Naive thymus-derived CD8-positive, alpha-beta T cell (primary cell): Measurements from ENCODE around the gene ZMIZ1. TPM values are rescaled to one million over a fixed set of nuclear protein-coding genes. Genes with fewer than 3 reads are reported as not detected.

Source experiments
- ATAC-seq, 2 donors: fragments of 150-1000 bp; cut with Tn5 transposase in 1 of 2; sonication (Bioruptor Pico), chemical (Tn5 transposase) in 1 of 2; 1 replicate in 1 of 2; 2 replicates in 1 of 2; pipeline ENCODE4 v1.10.0; 2021; ENCODE audit warnings: mild to moderate bottlenecking in 2 of 2, moderate library complexity in 2 of 2
- POLR2A ChIA-PET: fragments of 350-600 bp; sonication (Branson Sonifier 250); formaldehyde crosslinking; loops from one replicate; lab custom pipeline; 2021; ENCODE audit warnings: antibody characterized with exemption; lab: Charles Lee
- DNase-seq, 10 donors: peaks; one replicate each; pipeline versions ENCODE4 v3.0.0 to v3.0.0-alpha.2; 2020 to 2022
- H3K27ac Mint-ChIP-seq, 10 donors: one replicate each; pipeline ENCODE4 v1.8.0; 2020 to 2022; ENCODE audit warnings: mild to moderate bottlenecking in 10 of 10, mixed read lengths in 10 of 10, moderate library complexity in 4 of 10, inconsistent platforms in 1 of 10
- H3K27me3 Mint-ChIP-seq, 5 donors: one replicate each; pipeline ENCODE4 v1.8.0; 2021 to 2022; ENCODE audit warnings: mixed read lengths in 5 of 5
- H3K36me3 Mint-ChIP-seq, 3 donors: one replicate each; pipeline ENCODE4 v1.8.0; 2020 to 2022; ENCODE audit warnings: mixed read lengths in 3 of 3, mild to moderate bottlenecking in 2 of 3, inconsistent platforms in 1 of 3
- H3K4me1 Mint-ChIP-seq, 4 donors: one replicate each; pipeline ENCODE4 v1.8.0; 2021 to 2022; ENCODE audit warnings: mixed read lengths in 4 of 4
- H3K4me3 Mint-ChIP-seq, 10 donors: one replicate each; pipeline ENCODE4 v1.8.0; 2020 to 2022; ENCODE audit warnings: mild to moderate bottlenecking in 10 of 10, mixed read lengths in 10 of 10, moderate library complexity in 6 of 10, inconsistent platforms in 1 of 10
- H3K9me3 Mint-ChIP-seq, 9 donors: one replicate each; pipeline ENCODE4 v1.8.0; 2020 to 2022; ENCODE audit warnings: mixed read lengths in 9 of 9, mild to moderate bottlenecking in 3 of 9, inconsistent platforms in 1 of 9, moderate library complexity in 1 of 9
- polyA plus RNA-seq, 3 donors: library from polyadenylated mRNA; unstranded; fragments of 300-500 nt; fragmentation: Illumina TruSeq; gene quantifications; one replicate each; pipeline ENCODE4 v1.2.3, GENCODE V29; 2021
- total RNA-seq, 8 experiments: library from RNA in 2 of 8; stranded (reverse) in 2 of 8; gene quantifications; one replicate each; pipeline ENCODE4 v1.2.3 and lab custom pipeline; 2021 to 2026

ZMIZ1 gene
- total and polyA plus RNA-seq, 5 experiments from 2014 or later, result 1.4 to 11.6 (median 2.7) TPM

DNA sequence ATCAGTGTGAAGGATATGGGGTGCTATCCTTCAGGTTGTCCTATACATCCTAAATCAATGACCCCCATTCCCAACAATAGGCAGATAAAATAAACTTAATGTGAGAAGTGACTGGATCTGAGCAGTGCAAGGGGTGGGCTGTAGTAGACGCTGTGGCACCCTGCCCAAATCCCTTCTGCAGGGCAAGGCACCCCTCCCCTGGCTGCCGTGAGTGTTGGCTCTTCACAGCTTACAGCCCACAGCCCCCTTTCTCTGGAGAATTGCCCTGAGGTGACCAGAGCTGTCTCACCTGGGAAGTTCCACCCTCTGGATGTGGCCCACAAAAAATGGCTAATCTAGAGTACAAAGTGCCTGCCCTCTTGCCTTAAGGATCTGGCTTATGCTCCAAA is 252.7 kb downstream of the ZMIZ1 start:
- no peak for DNase-seq
- H3K27ac Mint-ChIP-seq, result peak overlapping the region in 2 of 10 donors; percentile 13 to 42
- POLR2A ChIA-PET, result interaction anchor here (2.8 to 4.0 kb wide), 3 partner anchors 13 to 36 kb away, joined by 8 to 41 read pairs (median 12); partner anchors contain the start of gene PPIF
- H3K9me3 Mint-ChIP-seq, result peaks cover 0 to 13% (median 0%) of the 10 kb centered on the region in 9 donors
- no peak for ATAC-seq
- peaks cover 47 to 80% (median 72%) of the 10 kb centered on the region in 4 donors for H3K4me1 Mint-ChIP-seq
- no peak overlapping the region for H3K4me3 Mint-ChIP-seq
- no peaks in the 10 kb centered on the region for H3K36me3 Mint-ChIP-seq
- peaks cover 0 to 2% (median 0%) of the 10 kb centered on the region in 5 donors for H3K27me3 Mint-ChIP-seq

DNA sequence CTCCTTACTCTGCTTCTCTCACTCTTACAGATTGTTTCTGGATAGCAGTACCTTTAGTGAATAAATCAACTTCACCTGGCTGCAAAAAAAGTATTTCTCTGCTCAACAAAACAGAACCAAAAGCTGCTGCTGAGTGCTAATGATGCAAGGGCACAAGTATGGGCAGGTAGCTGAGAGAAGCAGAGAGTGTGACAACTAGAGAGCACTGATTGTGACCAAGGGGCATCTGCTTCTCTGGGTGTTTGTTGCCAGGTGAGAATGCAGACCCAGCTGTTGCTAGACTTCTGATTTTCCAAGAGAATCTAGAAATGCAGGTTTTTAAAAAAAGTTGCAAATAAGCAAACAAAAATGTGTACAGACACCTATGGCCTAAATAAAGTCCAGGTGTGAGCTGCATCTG is 253.2 kb downstream of the ZMIZ1 start:
- no peak for DNase-seq
- Mint-ChIP-seq H3K4me1 (peaks cover 45 to 76% (median 68%) of the 10 kb centered on the region in 4 donors), H3K36me3 (no peaks in the 10 kb centered on the region), H3K27ac (peak overlapping the region in 3 of 10 donors; percentile 21 to 93 (median 89)), H3K27me3 (peaks cover 0 to 2% (median 0%) of the 10 kb centered on the region in 5 donors), H3K9me3 (peaks cover 0 to 13% (median 0%) of the 10 kb centered on the region in 9 donors), H3K4me3 (peak overlapping the region in 1 of 10 donors; percentile 83)
- no peak for ATAC-seq
- POLR2A ChIA-PET, result interaction anchor here (1.0 to 4.0 kb wide), 6 partner anchors 10 to 1288 kb away, joined by 3 to 41 read pairs (median 8); partner anchors contain the start of gene PPIF

DNA sequence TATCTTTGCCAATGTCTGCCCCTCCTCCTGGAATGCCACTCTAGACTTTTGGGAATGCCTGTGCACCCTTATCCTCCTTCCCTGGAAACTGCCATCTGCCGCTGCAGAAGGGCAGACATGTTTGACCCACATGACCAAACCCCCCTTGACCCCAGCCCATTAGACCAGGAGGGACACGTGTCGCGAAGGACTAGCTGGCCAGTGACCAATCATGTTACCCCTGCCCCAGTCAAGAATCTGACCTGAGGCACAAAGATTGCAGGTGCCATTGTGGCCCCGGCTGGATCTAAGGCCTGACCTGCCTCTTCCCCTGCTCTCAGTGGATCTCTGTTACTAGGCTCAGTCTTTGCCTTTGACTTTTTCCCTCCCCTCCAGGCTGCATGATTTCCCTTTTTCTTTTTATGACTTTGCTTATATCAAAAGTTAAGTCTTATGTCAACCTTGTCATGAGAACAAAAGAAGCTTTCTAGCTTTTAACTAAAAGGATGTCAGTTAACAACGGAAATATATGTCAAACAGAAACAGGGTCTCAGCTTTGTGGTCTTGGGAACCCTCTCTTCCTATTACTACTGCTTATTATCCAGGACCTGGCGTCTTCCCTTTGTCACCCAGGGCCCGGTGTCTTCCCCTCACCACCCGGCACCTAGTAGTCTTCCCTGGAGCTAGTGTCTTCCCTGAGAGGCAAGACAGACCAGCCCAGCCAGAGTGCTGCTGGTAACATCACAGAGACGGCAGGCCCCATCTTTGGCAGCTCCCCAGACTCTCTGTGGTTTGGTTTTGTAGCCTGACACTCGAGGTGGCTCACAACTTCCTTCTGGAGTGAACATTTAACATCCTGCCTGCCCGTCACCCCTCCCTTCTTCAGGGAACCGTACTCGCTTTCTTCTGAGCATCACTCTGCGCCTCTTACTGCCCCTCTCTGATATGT is 254.1 kb downstream of the ZMIZ1 start:
- peaks cover 39 to 66% (median 58%) of the 10 kb centered on the region in 4 donors for H3K4me1 Mint-ChIP-seq
- no peaks in the 10 kb centered on the region for H3K27me3 Mint-ChIP-seq
- peaks cover 0 to 13% (median 0%) of the 10 kb centered on the region in 9 donors for H3K9me3 Mint-ChIP-seq
- no peaks in the 10 kb centered on the region for H3K36me3 Mint-ChIP-seq
- DNase-seq (peak; percentile 51 to 94 (median 88)), ATAC-seq (peak; percentile 97)
- H3K27ac Mint-ChIP-seq, result peak overlapping the region; percentile 81 to 97 (median 94)
- POLR2A ChIA-PET, result interaction anchor here (0.7 to 4.0 kb wide), 11 partner anchors 9 to 1289 kb away, joined by 3 to 41 read pairs (median 3); partner anchors contain the start of genes PPIF and ZCCHC24
- peak overlapping the region; percentile 70 to 91 (median 82) for H3K4me3 Mint-ChIP-seq

DNA sequence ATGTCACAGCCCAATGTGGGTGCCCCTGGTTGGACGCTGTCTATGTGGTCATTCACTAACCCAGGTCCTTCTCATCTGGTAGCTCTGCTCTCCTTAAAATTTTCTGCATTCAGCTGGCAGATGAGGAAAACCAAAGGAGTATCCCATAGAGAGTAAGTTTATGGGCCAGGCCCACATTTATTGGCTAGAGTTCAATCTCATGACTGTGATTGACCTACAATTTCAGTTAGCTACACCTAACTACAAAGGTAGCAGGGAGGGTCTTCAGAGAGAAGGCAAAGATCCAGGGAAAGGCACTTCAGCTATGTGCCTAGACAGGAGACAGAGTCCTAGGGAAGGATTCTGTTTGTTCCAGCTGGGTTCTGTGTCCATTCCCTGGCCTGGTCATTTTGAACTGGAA is 254.8 kb downstream of the ZMIZ1 start:
- Mint-ChIP-seq H3K36me3 (no peaks in the 10 kb centered on the region), H3K9me3 (peaks cover 0 to 10% (median 0%) of the 10 kb centered on the region in 9 donors), H3K4me1 (peaks cover 32 to 59% (median 51%) of the 10 kb centered on the region in 4 donors), H3K27ac (peak overlapping the region in 9 of 10 donors; percentile 81 to 97 (median 93)), H3K4me3 (peak overlapping the region in 7 of 10 donors; percentile 70 to 83 (median 80)), H3K27me3 (no peaks in the 10 kb centered on the region)
- DNase-seq (no peak), ATAC-seq (no peak)
- POLR2A ChIA-PET, result interaction anchor here (0.8 to 4.0 kb wide), 8 partner anchors 11 to 1020 kb away, joined by 3 to 41 read pairs (median 4); partner anchors contain the start of genes PPIF and ZCCHC24

DNA sequence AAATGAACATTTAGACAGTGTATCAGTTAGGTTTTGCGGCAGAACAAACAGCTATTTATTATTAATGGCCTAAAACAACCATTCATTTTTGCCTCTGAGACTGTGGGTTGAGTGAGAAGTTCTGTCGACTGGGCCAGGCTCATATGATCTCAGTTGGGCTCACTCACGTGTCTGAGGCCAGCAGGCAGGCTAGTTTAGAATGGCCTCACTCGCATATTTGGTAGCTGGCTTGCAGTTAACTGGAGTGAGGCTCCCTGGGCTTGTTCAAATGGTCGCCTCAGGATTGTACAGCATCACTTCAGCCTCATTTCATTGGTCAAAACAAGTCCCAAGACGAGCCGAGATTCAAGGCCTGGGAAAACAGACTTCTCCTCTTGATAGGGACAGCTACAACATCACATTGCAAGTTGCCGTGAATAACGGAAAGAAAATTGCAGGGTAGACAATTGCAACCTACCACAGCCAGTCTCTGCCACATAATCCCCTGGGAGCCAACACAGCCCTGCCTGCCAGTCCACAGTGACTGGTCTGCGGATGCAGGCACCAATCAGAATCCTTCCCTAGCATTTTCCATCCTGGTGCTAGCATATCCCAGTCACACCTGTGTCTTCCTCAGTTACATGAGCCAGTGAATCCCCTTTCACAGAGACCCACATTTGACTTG is 255.4 kb downstream of the ZMIZ1 start:
- no peaks in the 10 kb centered on the region for H3K27me3 Mint-ChIP-seq
- peak overlapping the region in 1 of 10 donors; percentile 54 for H3K4me3 Mint-ChIP-seq
- no peak for ATAC-seq
- H3K4me1 Mint-ChIP-seq, result peaks cover 28 to 54% (median 46%) of the 10 kb centered on the region in 4 donors
- DNase-seq, result no peak
- H3K27ac Mint-ChIP-seq, result peak overlapping the region in 3 of 10 donors; percentile 2 to 16 (median 10)
- H3K9me3 Mint-ChIP-seq, result peaks cover 0 to 5% (median 0%) of the 10 kb centered on the region in 9 donors
- H3K36me3 Mint-ChIP-seq, result no peaks in the 10 kb centered on the region
- POLR2A ChIA-PET, result interaction anchor here (0.7 to 4.0 kb wide), 4 partner anchors 8 to 39 kb away, joined by 3 to 41 read pairs (median 10); partner anchors contain the start of gene PPIF

DNA sequence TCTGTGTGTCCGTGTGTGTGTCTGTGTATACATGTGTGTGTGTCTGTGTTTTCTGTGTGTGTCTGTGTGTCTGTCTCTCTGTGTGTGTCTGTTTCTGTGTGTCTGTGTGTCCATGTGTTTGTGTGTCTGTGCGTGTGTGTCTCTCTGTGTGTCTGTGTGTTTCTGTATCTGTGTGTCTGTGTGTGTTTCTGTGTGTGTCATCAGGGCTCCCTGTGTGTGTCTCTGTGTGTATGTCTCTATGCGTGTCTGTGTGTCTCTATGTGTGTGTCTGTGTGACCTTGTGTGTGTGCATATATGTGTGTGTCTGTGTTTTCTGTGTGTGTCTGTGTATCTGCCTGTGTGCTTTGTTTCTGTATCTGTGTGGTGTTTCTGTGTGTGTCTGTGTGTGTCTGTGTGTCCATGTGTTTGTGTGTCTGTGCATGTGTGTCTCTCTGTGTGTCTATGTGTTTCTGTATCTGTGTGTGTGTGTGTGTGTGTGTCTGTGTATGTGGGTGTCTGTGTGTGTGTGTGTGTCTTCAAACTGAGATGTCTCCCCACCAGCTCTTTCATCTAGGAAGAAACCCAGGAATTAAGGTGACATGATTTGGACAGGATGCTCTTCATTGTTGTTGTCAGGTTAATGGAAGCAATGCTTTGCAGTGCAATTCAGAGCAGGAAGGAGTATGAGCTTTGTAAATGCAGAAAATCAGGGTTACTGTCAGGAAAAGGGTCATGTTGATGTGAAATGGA is 257.8 kb downstream of the ZMIZ1 start:
- DNase-seq (no peak), ATAC-seq (no peak)
- POLR2A ChIA-PET, result interaction anchor here (0.8 to 1.1 kb wide), 2 partner anchors 11 to 18 kb away, joined by 3 read pairs; no protein-coding TSS in a partner anchor
- Mint-ChIP-seq H3K4me1 (peaks cover 21 to 40% (median 28%) of the 10 kb centered on the region in 4 donors), H3K27me3 (no peaks in the 10 kb centered on the region), H3K36me3 (no peaks in the 10 kb centered on the region), H3K9me3 (no peaks in the 10 kb centered on the region), H3K27ac (no peak overlapping the region), H3K4me3 (no peak overlapping the region)

DNA sequence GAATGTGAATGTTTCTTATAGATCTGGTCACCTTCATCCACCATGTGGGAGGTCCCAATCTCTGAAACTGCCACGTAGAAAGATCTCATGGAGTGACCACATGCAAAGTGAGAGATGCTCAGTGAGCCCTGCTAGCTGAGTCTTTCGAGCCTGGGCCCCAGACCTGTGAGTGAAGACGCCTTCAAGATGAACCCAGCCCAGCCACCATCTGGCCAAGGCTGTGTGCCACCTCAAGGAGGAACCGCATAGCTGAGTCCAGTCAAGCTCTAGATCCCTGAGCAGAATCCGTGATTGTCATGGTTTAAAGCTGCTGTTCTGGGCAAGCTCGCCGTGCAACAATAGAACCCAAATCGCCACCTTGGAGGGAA is 258.3 kb downstream of the ZMIZ1 start:
- Mint-ChIP-seq H3K27me3 (no peaks in the 10 kb centered on the region), H3K4me1 (peaks cover 19 to 40% (median 28%) of the 10 kb centered on the region in 4 donors), H3K9me3 (peaks cover 0 to 2% (median 0%) of the 10 kb centered on the region in 9 donors), H3K4me3 (no peak overlapping the region), H3K27ac (no peak overlapping the region), H3K36me3 (no peaks in the 10 kb centered on the region)
- ATAC-seq, result no peak
- DNase-seq, result no peak
- POLR2A ChIA-PET, result interaction anchor here (0.8 to 1.1 kb wide), 2 partner anchors 11 to 17 kb away, joined by 3 read pairs; no protein-coding TSS in a partner anchor

DNA sequence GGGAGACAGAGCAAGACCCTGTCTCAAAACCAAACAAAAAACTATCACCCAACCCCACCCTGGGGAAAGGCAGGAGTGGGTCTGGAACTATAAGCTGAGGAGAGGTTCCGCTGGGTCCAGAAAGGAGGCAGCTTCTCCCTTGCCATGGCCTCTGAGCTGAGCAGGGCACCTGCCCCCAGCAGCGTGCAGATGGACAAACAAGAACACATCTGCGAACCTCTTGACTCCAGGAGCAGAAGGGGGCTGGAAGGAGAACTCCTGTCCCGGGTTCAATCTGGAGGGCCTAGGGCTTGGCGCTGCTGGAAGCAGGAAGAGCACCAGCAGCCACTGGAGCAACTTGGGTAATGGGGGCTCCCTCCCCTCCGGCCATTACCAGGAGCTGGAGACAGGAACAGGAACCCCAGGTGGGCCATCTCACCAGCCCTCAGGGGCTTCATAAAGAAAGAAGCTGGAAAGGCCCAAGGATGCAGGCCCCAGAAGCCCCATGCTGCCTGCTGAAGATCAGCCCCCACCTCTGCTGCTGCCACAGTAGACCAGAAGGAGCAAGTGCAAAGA is 259.5 kb downstream of the ZMIZ1 start:
- Mint-ChIP-seq H3K27ac (no peak overlapping the region), H3K9me3 (peaks cover 0 to 2% (median 0%) of the 10 kb centered on the region in 9 donors), H3K4me3 (no peak overlapping the region), H3K4me1 (peaks cover 12 to 31% (median 18%) of the 10 kb centered on the region in 4 donors), H3K36me3 (no peaks in the 10 kb centered on the region), H3K27me3 (no peaks in the 10 kb centered on the region)
- ATAC-seq (no peak), DNase-seq (no peak)
- POLR2A ChIA-PET, result interaction anchor here (0.6 kb wide), 1 partner anchor 987 kb away, joined by 3 read pairs; no protein-coding TSS in a partner anchor

DNA sequence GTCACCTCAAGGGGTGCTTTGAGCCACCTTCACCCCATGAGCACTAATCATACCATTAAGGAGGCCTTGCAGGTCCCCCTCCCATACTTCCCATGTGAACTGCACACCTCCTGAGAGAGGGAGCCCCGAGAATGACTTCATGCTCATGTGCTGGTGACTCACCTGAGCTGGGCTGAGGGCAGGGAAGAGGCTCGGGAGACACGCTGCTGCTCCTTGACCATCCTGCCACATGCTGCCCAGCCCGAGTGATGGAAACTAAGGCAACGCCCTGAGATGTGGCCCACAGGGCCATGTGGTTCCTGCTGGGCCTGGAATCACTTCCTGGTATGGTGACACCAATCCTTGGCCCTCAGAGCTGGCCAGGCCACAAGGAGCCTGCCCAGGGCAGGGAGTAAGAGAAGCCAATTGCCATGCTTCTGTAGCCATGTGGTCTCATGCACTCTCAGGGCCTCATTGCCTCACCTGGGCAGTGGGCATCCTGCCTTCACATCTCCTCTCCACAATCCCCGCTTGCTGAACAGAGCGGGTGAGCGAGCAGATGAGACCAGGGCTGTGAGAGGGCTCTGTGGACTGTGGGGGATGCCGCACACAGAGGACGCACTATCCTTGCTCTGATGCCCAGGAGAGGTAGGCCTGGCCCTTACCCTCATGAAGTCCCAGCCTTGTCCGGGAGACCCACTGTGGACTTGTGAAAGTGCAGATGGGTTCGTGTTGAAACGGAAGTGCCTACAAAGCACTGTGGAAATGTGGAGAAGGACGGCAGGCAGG is 260.2 kb downstream of the ZMIZ1 start:
- no peak overlapping the region for H3K4me3 Mint-ChIP-seq
- no peaks in the 10 kb centered on the region for H3K27me3 Mint-ChIP-seq
- H3K9me3 Mint-ChIP-seq, result peaks cover 0 to 2% (median 0%) of the 10 kb centered on the region in 9 donors
- H3K36me3 Mint-ChIP-seq, result no peaks in the 10 kb centered on the region
- peaks cover 7 to 24% (median 11%) of the 10 kb centered on the region in 4 donors for H3K4me1 Mint-ChIP-seq
- ATAC-seq (no peak), DNase-seq (no peak)
- POLR2A ChIA-PET, result interaction anchor here (0.6 kb wide), 2 partner anchors 31 to 987 kb away, joined by 3 to 10 read pairs; no protein-coding TSS in a partner anchor
- H3K27ac Mint-ChIP-seq, result peak overlapping the region in 1 of 10 donors; percentile 61

DNA sequence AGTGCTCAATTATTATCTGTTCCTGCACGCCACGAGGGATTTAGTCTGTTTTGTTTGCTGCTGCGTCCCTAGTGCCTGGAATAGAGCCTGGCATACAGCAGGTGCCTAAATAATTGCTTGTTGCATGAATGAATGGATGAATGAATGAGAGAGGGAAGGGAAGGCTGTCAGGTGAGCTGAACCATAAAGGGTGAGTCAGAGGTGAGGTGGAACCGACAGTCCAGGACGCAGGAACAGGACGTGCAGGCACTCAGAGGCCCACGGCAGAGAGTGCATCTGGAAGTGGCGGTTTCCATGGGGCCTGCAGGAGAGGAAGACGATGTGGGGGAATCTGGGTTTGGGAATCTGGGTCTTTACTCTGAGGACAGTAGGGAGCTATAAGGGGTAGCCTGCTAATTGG is 260.8 kb downstream of the ZMIZ1 start:
- peaks cover 0 to 2% (median 0%) of the 10 kb centered on the region in 9 donors for H3K9me3 Mint-ChIP-seq
- DNase-seq (no peak), ATAC-seq (no peak)
- no peaks in the 10 kb centered on the region for H3K36me3 Mint-ChIP-seq
- H3K4me1 Mint-ChIP-seq, result peaks cover 7 to 18% (median 8%) of the 10 kb centered on the region in 4 donors
- H3K27me3 Mint-ChIP-seq, result no peaks in the 10 kb centered on the region
- no peak overlapping the region for H3K4me3 Mint-ChIP-seq
- H3K27ac Mint-ChIP-seq, result peak overlapping the region in 2 of 10 donors; percentile 12 to 61
- POLR2A ChIA-PET, result interaction anchor here (0.6 kb wide), 1 partner anchor 30 kb away, joined by 10 read pairs; no protein-coding TSS in a partner anchor
